Immature natural killer cell (primary cell): ENCODE measurements around the gene TCHP. TPM values are rescaled to one million over a fixed set of nuclear protein-coding genes. Genes with fewer than 3 reads are reported as not detected.

Source experiments
- DNase-seq, 3 donors: peaks; one replicate each; pipeline ENCODE4 v3.0.0; 2022; ENCODE audit warnings: mixed read lengths in 1 of 3
- H3K27ac Mint-ChIP-seq, 6 donors: one replicate each; pipeline ENCODE4 v1.8.0; 2020; ENCODE audit warnings: mixed read lengths in 6 of 6, mild to moderate bottlenecking in 5 of 6, inconsistent platforms in 4 of 6, moderate library complexity in 3 of 6
- H3K27me3 Mint-ChIP-seq, 3 donors: one replicate each; pipeline ENCODE4 v1.8.0; 2020 to 2021; ENCODE audit warnings: low read depth in 3 of 3, mild to moderate bottlenecking in 3 of 3, mixed read lengths in 3 of 3, moderate library complexity in 3 of 3, inconsistent platforms in 1 of 3
- H3K36me3 Mint-ChIP-seq, 3 donors: one replicate each; pipeline ENCODE4 v1.8.0; 2020; ENCODE audit warnings: mixed read lengths in 3 of 3, inconsistent platforms in 2 of 3, mild to moderate bottlenecking in 2 of 3
- H3K4me1 Mint-ChIP-seq, 2 donors: one replicate each; pipeline ENCODE4 v1.8.0; 2020; ENCODE audit warnings: inconsistent platforms in 2 of 2, mild to moderate bottlenecking in 2 of 2, mixed read lengths in 2 of 2, moderate library complexity in 1 of 2
- H3K4me3 Mint-ChIP-seq, 5 donors: one replicate each; pipeline ENCODE4 v1.8.0; 2020; ENCODE audit warnings: mild to moderate bottlenecking in 5 of 5, mixed read lengths in 5 of 5, inconsistent platforms in 3 of 5, moderate library complexity in 3 of 5
- H3K9me3 Mint-ChIP-seq, 6 donors: one replicate each; pipeline ENCODE4 v1.8.0; 2020; ENCODE audit warnings: mild to moderate bottlenecking in 6 of 6, mixed read lengths in 6 of 6, inconsistent platforms in 4 of 6, moderate library complexity in 3 of 6
- polyA plus RNA-seq, 3 donors: library from polyadenylated mRNA; unstranded; fragments of 300-500 nt; fragmentation: Illumina TruSeq; gene quantifications; one replicate each; pipeline ENCODE4 v1.2.3, GENCODE V29; 2021

Gene TCHP
- polyA plus RNA-seq, 3 donors from 2014 or later: 2.9 to 22.8 (median 9.1) TPM

DNA sequence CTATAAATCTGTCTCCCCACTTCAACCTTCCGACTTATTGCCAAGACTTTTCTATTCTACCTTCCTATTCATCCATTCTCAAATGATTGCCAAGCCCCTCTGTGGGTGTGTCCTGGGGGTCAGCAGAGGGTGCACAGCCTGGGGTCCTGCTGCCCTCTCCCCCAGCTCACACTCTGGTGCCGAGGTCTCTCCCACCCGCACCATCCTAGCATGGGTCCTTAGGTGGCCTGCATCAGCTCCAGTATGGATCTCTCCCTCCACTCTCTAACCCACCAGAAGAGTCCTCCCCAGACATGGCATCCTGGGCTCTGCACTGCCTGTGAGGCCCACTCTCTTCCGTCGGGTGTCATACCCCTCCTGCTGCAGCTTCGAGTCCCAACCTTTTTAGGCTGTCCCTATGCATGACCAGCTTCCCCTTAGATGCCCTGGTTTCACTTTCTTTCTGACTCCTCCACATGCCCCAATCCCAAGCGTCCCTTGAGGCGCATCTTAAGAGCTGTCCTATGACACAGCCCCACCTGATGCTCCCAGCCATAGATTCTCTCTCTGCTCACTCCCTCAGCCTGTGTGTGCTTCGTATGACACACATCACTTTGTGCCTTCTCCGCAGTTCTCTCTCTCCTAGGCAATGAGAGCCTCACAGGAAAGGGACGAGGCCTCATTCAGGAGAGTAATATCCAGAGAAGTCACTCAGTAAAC lies 52.2 kb downstream of the TCHP start:
- H3K4me3 Mint-ChIP-seq: no peak overlapping the region
- peaks cover 5 to 12% of the 10 kb centered on the region in 2 donors for H3K4me1 Mint-ChIP-seq
- peak overlapping the region in 5 of 6 donors; percentile 0 to 83 (median 65) for H3K27ac Mint-ChIP-seq
- H3K9me3 Mint-ChIP-seq: no peaks in the 10 kb centered on the region
- no peaks in the 10 kb centered on the region for H3K27me3 Mint-ChIP-seq
- H3K36me3 Mint-ChIP-seq: peaks cover 33 to 56% (median 39%) of the 10 kb centered on the region in 3 donors
- no peak for DNase-seq

DNA sequence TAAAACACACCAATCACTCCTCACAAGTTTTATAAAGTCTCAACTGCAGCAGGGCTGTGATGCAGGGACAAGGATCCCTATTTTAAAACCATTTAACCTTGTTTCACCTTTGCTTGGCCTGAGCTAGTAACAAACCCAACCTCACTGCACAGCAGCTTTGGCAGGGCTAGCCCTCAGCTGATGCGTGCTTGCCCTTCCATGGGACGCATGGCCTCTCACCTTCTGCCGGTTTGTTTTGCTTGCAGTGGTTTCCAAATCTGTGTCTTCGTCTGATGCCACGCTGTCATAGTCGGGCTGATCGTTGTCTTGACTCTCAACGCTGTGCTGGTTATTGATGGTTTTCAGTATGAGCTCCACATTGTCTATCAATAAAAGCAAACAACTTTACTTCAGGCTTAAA lies 52.8 kb downstream of the TCHP start:
- Mint-ChIP-seq H3K4me1 (peaks cover 0 to 7% of the 10 kb centered on the region in 2 donors), H3K36me3 (peaks cover 28 to 51% (median 35%) of the 10 kb centered on the region in 3 donors), H3K4me3 (no peak overlapping the region), H3K27ac (peak overlapping the region in 1 of 6 donors; percentile 53), H3K27me3 (no peaks in the 10 kb centered on the region), H3K9me3 (no peaks in the 10 kb centered on the region)
- DNase-seq: no peak

DNA sequence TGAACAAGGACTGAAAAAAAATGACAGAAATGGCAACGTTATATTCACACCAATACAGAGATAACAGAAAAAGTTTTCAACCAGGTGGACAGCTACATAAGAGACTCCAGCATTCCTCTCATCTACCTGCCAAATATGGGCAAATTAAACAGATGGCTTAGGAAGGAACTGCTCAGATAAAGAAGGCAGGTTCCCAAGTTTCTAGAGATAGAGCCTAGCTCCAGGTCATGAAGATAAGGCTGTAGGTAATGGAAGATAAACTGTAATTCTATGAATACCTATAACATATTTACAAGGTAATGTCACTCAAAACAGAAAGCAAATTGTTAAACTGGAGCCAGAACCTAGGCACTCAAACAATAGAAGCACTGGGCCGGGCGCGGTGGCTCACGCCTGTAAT lies 53.6 kb downstream of the TCHP start:
- no peak overlapping the region for H3K4me3 Mint-ChIP-seq
- no peaks in the 10 kb centered on the region for H3K4me1 Mint-ChIP-seq
- H3K27me3 Mint-ChIP-seq: no peaks in the 10 kb centered on the region
- H3K27ac Mint-ChIP-seq: peak overlapping the region in 1 of 6 donors; percentile 53
- peaks cover 32 to 50% (median 34%) of the 10 kb centered on the region in 3 donors for H3K36me3 Mint-ChIP-seq
- no peaks in the 10 kb centered on the region for H3K9me3 Mint-ChIP-seq
- no peak for DNase-seq

GRCh38 chr12:109958374-109958773 lies 58.3 kb downstream of the TCHP start:
- Mint-ChIP-seq H3K4me1 (peaks cover 0 to 2% of the 10 kb centered on the region in 2 donors), H3K4me3 (no peak overlapping the region), H3K36me3 (peaks cover 22 to 37% (median 25%) of the 10 kb centered on the region in 3 donors), H3K27ac (no peak overlapping the region), H3K9me3 (no peaks in the 10 kb centered on the region), H3K27me3 (no peaks in the 10 kb centered on the region)
- DNase-seq: no peak

DNA sequence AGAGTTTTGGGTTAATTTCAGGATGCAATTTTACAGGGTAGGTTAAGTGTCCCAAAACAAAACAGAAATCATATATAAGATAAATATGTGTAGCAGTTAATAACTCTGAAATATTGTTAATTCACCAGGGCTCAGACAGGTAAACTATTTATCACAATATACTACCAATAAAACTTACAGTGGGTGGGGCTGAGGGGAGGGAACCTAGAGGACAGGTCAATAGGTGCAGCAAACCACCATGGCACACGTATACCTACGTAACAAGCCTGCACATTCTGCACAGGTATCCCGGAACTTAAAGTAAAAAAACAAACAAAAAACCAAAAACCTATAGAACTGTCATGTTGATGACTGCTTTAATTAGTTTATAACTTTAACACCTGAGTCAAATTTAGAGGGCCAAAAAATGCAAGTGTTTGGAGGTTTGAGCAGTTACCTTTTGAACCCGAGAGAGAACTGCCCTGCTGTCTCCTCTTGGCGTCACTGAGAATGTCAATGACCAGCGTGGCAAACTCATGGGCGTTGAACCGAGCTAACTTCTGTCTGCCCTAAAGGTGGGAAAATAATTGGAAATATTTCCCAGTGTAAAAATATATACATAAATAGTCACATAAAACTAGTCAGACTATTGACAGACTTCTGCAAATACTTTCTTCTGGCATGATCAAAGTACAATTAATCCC lies 59.5 kb downstream of the TCHP start:
- Mint-ChIP-seq H3K4me1 (peaks cover 4 to 7% of the 10 kb centered on the region in 2 donors), H3K9me3 (no peaks in the 10 kb centered on the region), H3K27me3 (no peaks in the 10 kb centered on the region), H3K36me3 (peaks cover 24 to 37% (median 29%) of the 10 kb centered on the region in 3 donors), H3K27ac (no peak overlapping the region), H3K4me3 (no peak overlapping the region)
- no peak for DNase-seq

- H3K36me3 Mint-ChIP-seq: peaks cover 19 to 48% (median 31%) of the 10 kb centered on the region in 3 donors
- H3K27ac Mint-ChIP-seq: peak overlapping the region in 2 of 6 donors; percentile 64 to 65
- no peak for DNase-seq
Observed at GRCh38 chr12:109961201-109961600, 61.1 kb downstream of the TCHP start.

GRCh38 chr12:109961612-109962011 lies 61.5 kb downstream of the TCHP start:
- no peak overlapping the region for H3K4me3 Mint-ChIP-seq
- H3K27ac Mint-ChIP-seq: peak overlapping the region in 1 of 6 donors; percentile 35
- no peaks in the 10 kb centered on the region for H3K27me3 Mint-ChIP-seq
- peaks cover 7 to 8% of the 10 kb centered on the region in 2 donors for H3K4me1 Mint-ChIP-seq
- H3K36me3 Mint-ChIP-seq: peaks cover 16 to 51% (median 31%) of the 10 kb centered on the region in 3 donors
- no peak for DNase-seq
- no peaks in the 10 kb centered on the region for H3K9me3 Mint-ChIP-seq

More at GRCh38 chr12:109961201-109961600, 61.1 kb downstream of the TCHP start:
- no peaks in the 10 kb centered on the region for H3K27me3 Mint-ChIP-seq
- peaks cover 7 to 8% of the 10 kb centered on the region in 2 donors for H3K4me1 Mint-ChIP-seq
- H3K4me3 Mint-ChIP-seq: no peak overlapping the region
- H3K9me3 Mint-ChIP-seq: no peaks in the 10 kb centered on the region

- H3K9me3 Mint-ChIP-seq: no peaks in the 10 kb centered on the region
- H3K27me3 Mint-ChIP-seq: no peaks in the 10 kb centered on the region
- DNase-seq: no peak
- H3K4me3 Mint-ChIP-seq: no peak overlapping the region
- H3K4me1 Mint-ChIP-seq: peaks cover 8% of the 10 kb centered on the region in 2 donors
- peaks cover 18 to 49% (median 32%) of the 10 kb centered on the region in 3 donors for H3K36me3 Mint-ChIP-seq
- peak overlapping the region in 1 of 6 donors; percentile 39 for H3K27ac Mint-ChIP-seq
Observed at GRCh38 chr12:109962398-109962797, 62.3 kb downstream of the TCHP start.

DNA sequence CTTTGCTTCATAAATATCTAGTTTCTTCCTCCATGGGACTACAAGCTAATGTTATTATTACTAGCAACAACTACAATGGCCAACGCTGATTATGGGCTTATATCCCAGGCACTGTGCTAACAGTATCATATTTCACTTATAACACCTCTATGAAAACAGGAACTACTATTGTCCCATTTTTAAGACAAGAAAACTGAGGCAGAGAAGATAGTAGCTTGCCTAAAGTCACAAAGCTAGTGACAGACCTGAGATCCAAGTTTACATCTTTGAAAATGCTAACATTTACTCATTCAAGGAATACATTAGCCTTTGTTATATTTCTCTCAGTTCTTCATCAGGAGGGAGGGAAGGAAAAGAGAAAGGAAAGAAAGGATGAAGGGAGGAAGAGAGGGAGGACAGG lies 63.3 kb downstream of the TCHP start:
- H3K9me3 Mint-ChIP-seq: no peaks in the 10 kb centered on the region
- peaks cover 9 to 17% of the 10 kb centered on the region in 2 donors for H3K4me1 Mint-ChIP-seq
- H3K27me3 Mint-ChIP-seq: no peaks in the 10 kb centered on the region
- no peak for DNase-seq
- peaks cover 21 to 52% (median 35%) of the 10 kb centered on the region in 3 donors for H3K36me3 Mint-ChIP-seq
- peak overlapping the region in 5 of 6 donors; percentile 5 to 63 (median 25) for H3K27ac Mint-ChIP-seq
- no peak overlapping the region for H3K4me3 Mint-ChIP-seq

- Mint-ChIP-seq H3K9me3 (no peaks in the 10 kb centered on the region), H3K36me3 (peaks cover 17 to 47% (median 31%) of the 10 kb centered on the region in 3 donors), H3K4me3 (no peak overlapping the region), H3K27me3 (no peaks in the 10 kb centered on the region), H3K27ac (peak overlapping the region in 2 of 6 donors; percentile 37 to 63), H3K4me1 (peaks cover 9 to 17% of the 10 kb centered on the region in 2 donors)
- DNase-seq: no peak
Observed at GRCh38 chr12:109963743-109964429, 63.8 kb downstream of the TCHP start.

DNA sequence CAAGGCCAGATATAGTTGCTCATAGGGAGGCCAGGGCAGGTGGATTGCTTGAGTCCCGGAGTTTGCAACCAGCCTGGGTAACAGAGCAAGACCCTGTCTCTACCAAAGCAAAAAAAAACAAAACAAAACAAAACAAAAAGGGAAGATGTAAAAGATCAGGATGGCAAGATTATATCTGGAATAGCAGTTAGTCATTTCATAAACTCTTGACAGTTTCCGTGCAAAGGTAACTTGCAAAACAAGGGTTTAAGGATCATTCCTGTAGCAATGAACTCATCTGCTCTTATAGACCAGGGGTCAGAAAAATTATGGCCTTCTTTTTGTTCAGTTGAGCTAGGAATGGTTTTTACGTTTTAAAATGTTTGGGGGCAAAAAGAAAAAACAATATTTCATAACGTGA lies 66.5 kb downstream of the TCHP start:
- DNase-seq: no peak
- Mint-ChIP-seq H3K36me3 (peaks cover 13 to 36% (median 19%) of the 10 kb centered on the region in 3 donors), H3K9me3 (no peaks in the 10 kb centered on the region), H3K27me3 (no peaks in the 10 kb centered on the region), H3K27ac (peak overlapping the region in 3 of 6 donors; percentile 12 to 77 (median 30)), H3K4me3 (no peak overlapping the region), H3K4me1 (peaks cover 9 to 17% of the 10 kb centered on the region in 2 donors)

DNA sequence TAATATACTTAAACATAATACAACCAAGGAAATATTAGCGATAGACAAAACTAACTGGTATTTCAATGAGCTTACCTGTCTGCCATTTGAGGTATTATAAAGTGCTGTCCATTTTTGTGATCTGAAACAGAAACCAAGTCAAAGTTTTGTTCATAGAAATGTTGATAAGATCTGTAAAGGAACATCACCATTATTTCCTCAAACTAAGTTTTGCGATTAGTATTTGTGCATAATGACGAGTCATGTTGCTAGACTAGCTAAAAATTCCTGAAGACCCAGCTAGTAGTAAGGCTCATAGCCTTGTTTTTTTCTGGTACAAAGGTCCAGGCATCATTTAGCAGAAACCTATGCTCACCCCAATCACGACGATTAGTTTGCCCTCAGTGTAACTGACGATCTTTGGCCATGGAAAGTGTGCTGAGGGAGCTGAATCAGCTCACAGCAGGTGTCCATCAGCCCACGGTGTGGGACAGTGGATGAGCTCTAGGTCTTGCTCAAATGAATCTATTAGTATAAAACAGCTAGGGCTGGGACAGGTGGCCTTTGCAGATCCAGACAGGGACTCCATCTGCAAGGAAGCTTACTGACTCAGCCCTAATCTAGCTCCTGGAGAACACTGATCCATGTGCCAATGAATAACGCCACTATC lies 67.4 kb downstream of the TCHP start:
- DNase-seq: no peak
- H3K27ac Mint-ChIP-seq: peak overlapping the region in 4 of 6 donors; percentile 52 to 79 (median 60)
- H3K9me3 Mint-ChIP-seq: no peaks in the 10 kb centered on the region
- H3K4me1 Mint-ChIP-seq: peaks cover 9 to 17% of the 10 kb centered on the region in 2 donors
- H3K36me3 Mint-ChIP-seq: peaks cover 16 to 33% (median 18%) of the 10 kb centered on the region in 3 donors
- no peak overlapping the region for H3K4me3 Mint-ChIP-seq
- no peaks in the 10 kb centered on the region for H3K27me3 Mint-ChIP-seq
